ENCODE results near the gene CCDC92. TPM values are rescaled to one million over a fixed set of nuclear protein-coding genes. Genes with fewer than 3 reads are reported as not detected.

CCDC92 gene
- polyA plus RNA-seq, 2 of the 4 experiments (the other 2 are of a cell fraction), result 27.2 to 27.5 TPM

GRCh38 chr12:123923927-123924326 is 48.7 kb downstream of the CCDC92 start:
- DNase-seq (ENCODE audit: low read depth in 1 of 2, low spot score in 1 of 2) (no peak), FAIRE-seq (no peak), ATAC-seq (no peak)
- no peak for TF ChIP-seq RFX5 (IDR thresholded peaks at IDR 0.05)
- no peak for TF ChIP-seq USF2 (IDR thresholded peaks at IDR 0.05)
- no peak for TF ChIP-seq REST (IDR thresholded peaks at IDR 0.05)
- Histone ChIP-seq H3K4me2 (no peak overlapping the region), H3K27ac (no peak overlapping the region), H3K4me1 (no peaks in the 10 kb centered on the region), H3K4me3 (no peak overlapping the region), H3K9me3 (no peaks in the 10 kb centered on the region)
- WGBS (ENCODE audit: missing lambda C conversion rate), result 65% methylated on average over 7 of the region's 7 CpGs
- CTCF ChIA-PET, result interaction anchor here (0.6 to 1.3 kb wide), 2 partner anchors 11 to 19 kb away, joined by 3 read pairs; no protein-coding TSS in a partner anchor
- POLR2A ChIA-PET, result no interaction called here

GRCh38 chr12:123923038-123923437 is 49.6 kb downstream of the CCDC92 start:
- no peaks in the 10 kb centered on the region for H3K9me3 ChIP-seq
- FAIRE-seq, result no peak
- no peak overlapping the region for H3K4me2 ChIP-seq
- no peak for ATAC-seq
- no peak overlapping the region for H3K4me3 ChIP-seq
- no peak overlapping the region for H3K27ac ChIP-seq
- no peak for DNase-seq (ENCODE audit: low read depth in 1 of 2, low spot score in 1 of 2)
- POLR2A ChIA-PET, result no interaction called here
- no peak for TF ChIP-seq HES2 (IDR thresholded peaks at IDR 0.05)
- TF ChIP-seq HMGXB4 (CRISPR knock-in tag; IDR thresholded peaks at IDR 0.05; ENCODE audit: borderline replicate concordance), result no peak
- no peak for TF ChIP-seq BHLHE40 (IDR thresholded peaks at IDR 0.05; ENCODE audit: low read depth, low read length)
- no peak for TF ChIP-seq REST (IDR thresholded peaks at IDR 0.05)
- TF ChIP-seq TP53 (CRISPR knock-in tag; IDR thresholded peaks at IDR 0.05), result no peak
- TF ChIP-seq MAFK (IDR thresholded peaks at IDR 0.05; ENCODE audit: partially characterized antibody), result no peak
- TF ChIP-seq CBX8 (IDR thresholded peaks at IDR 0.05), result no peak
- TF ChIP-seq HDAC2 (IDR thresholded peaks at IDR 0.05), result no peak
- no peak for TF ChIP-seq CHD2 (IDR thresholded peaks at IDR 0.05; ENCODE audit: low read length, partially characterized antibody)
- TF ChIP-seq ZFP36 (IDR thresholded peaks at IDR 0.05; ENCODE audit: borderline replicate concordance, partially characterized antibody), result no peak
- TF ChIP-seq POLR2A (IDR thresholded peaks at IDR 0.05; ENCODE audit: low read length), result no peak
- no peak for TF ChIP-seq EHF (CRISPR knock-in tag; IDR thresholded peaks at IDR 0.05)
- no peak for TF ChIP-seq RFX5 (IDR thresholded peaks at IDR 0.05)
- no peak for TF ChIP-seq HOXA7 (CRISPR knock-in tag; IDR thresholded peaks at IDR 0.05)
- TF ChIP-seq KDM1A (IDR thresholded peaks at IDR 0.05; ENCODE audit: low read depth), result no peak
- no peak for TF ChIP-seq RCOR1 (IDR thresholded peaks at IDR 0.05; ENCODE audit: low read depth, low read length)
- no peak for TF ChIP-seq HOXB13 (CRISPR knock-in tag; IDR thresholded peaks at IDR 0.05; ENCODE audit: low read depth)
- no peak for TF ChIP-seq RNF2 (IDR thresholded peaks at IDR 0.05; ENCODE audit: borderline replicate concordance, low read depth)
- 28% methylated on average over 2 of the region's 2 CpGs for WGBS (ENCODE audit: missing lambda C conversion rate)
- no peaks in the 10 kb centered on the region for H3K4me1 ChIP-seq
- CTCF ChIA-PET, result interaction anchor here (1.3 kb wide), 1 partner anchor 18 kb away, joined by 3 read pairs; no protein-coding TSS in a partner anchor

Data from A549 (cell line).